ENCODE results near the gene LCN1.
"Not testable (repeated sequence)": the region's sequence is repeated elsewhere in the genome, so short reads cannot be mapped to it uniquely, and the experiment has no call there.

LCN1 gene

GRCh38 chr9:135505406-135506187 is 15.6 kb upstream of the LCN1 start:
- DNase-seq, result no peak

GRCh38 chr9:135506327-135507103 is 14.7 kb upstream of the LCN1 start:
- no peak for DNase-seq

GRCh38 chr9:135507104-135508035 is 13.9 kb upstream of the LCN1 start:
- no peak for DNase-seq

GRCh38 chr9:135508211-135508820 is 12.9 kb upstream of the LCN1 start:
- DNase-seq, result no peak

- DNase-seq, result no peak
Observed at GRCh38 chr9:135509458-135509857, 11.8 kb upstream of the LCN1 start.

- DNase-seq, result no peak
Observed at GRCh38 chr9:135512241-135512603, 9.0 kb upstream of the LCN1 start.

GRCh38 chr9:135512904-135513303 is 8.3 kb upstream of the LCN1 start:
- DNase-seq, result no peak

- no peak for DNase-seq
Observed at GRCh38 chr9:135513351-135513846, 7.8 kb upstream of the LCN1 start.

- DNase-seq, result not testable (repeated sequence)
Observed at GRCh38 chr9:135513906-135514305, 7.3 kb upstream of the LCN1 start.

GRCh38 chr9:135514342-135515082 is 6.7 kb upstream of the LCN1 start:
- no peak for DNase-seq

- DNase-seq, result no peak
Observed at GRCh38 chr9:135515083-135515951, 5.9 kb upstream of the LCN1 start.

GRCh38 chr9:135516132-135516860 is 4.9 kb upstream of the LCN1 start:
- DNase-seq, result no peak

- no peak for DNase-seq
Observed at GRCh38 chr9:135517407-135517822, 3.8 kb upstream of the LCN1 start.

GRCh38 chr9:135519179-135519971 is 1.9 kb upstream of the LCN1 start:
- DNase-seq, result no peak

- no peak for DNase-seq
Observed at GRCh38 chr9:135521608-135522095, 412 bp downstream of the LCN1 start.

- DNase-seq, result no peak
Observed at GRCh38 chr9:135522137-135522877, 1.1 kb downstream of the LCN1 start.

GRCh38 chr9:135522931-135523330 is 1.7 kb downstream of the LCN1 start:
- DNase-seq, result no peak

GRCh38 chr9:135523521-135524129 is 2.4 kb downstream of the LCN1 start:
- no peak for DNase-seq

Data from right hindlimb (tissue), 1 donor.